DND-41 (cell line): ENCODE data around the gene NEMF.
"Not testable (repeated sequence)": the region's sequence is repeated elsewhere in the genome, so short reads cannot be mapped to it uniquely, and the experiment has no call there.

ENCODE experiments used
- ATAC-seq: fragments of 200-7000 bp; cut with Tn5 transposase; 3 replicates; pipeline ENCODE4 v1.9.1; 2021; ENCODE audit warnings: low read depth; ENCODE audit not compliant: insufficient read depth
- DNase-seq: peaks from one replicate; pipeline ENCODE4 v3.0.0-alpha.2; 2020
- H2AFZ ChIP-seq: 2 replicates; pipeline ENCODE4 v1.6.0; 2012; ENCODE audit warnings: low read depth, low read length
- H3K27ac ChIP-seq: 2 replicates; pipeline ENCODE4 v1.5.1; 2012; ENCODE audit warnings: low read length, inconsistent platforms
- H3K27me3 ChIP-seq: fragments of 200-600 bp; sonication (generic); 2 replicates; pipeline ENCODE4 v1.6.0; 2012; ENCODE audit warnings: low read length, mild to moderate bottlenecking, inconsistent platforms; ENCODE audit not compliant: insufficient read depth, poor library complexity
- H3K36me3 ChIP-seq: 2 replicates; pipeline ENCODE4 v1.5.1; 2012; ENCODE audit warnings: low read length, inconsistent platforms; ENCODE audit not compliant: insufficient read depth
- H3K4me1 ChIP-seq: 2 replicates; pipeline ENCODE4 v1.5.1; 2012; ENCODE audit warnings: mild to moderate bottlenecking, low read length; ENCODE audit not compliant: insufficient read depth
- H3K4me2 ChIP-seq: 2 replicates; pipeline ENCODE4 v1.6.0; 2012; ENCODE audit warnings: mild to moderate bottlenecking, moderate library complexity, low read length, inconsistent platforms; ENCODE audit not compliant: insufficient read depth
- H3K4me3 ChIP-seq, 2 experiments: fragments of 200-600 bp in 1 of 2; shearing (Covaris generic) in 1 of 2; 2 replicates each; pipeline ENCODE4 v1.5.1; 2012 to 2016; ENCODE audit warnings: inconsistent platforms in 2 of 2, low read length in 2 of 2, mild to moderate bottlenecking in 2 of 2, low read depth in 1 of 2, moderate library complexity in 1 of 2
- H3K79me2 ChIP-seq: 2 replicates; pipeline ENCODE4 v1.6.0; 2012; ENCODE audit warnings: low read length, inconsistent platforms; ENCODE audit not compliant: insufficient read depth
- H3K9ac ChIP-seq: 2 replicates; pipeline ENCODE4 v1.6.0; 2012; ENCODE audit warnings: low read depth, mild to moderate bottlenecking, inconsistent platforms, low read length, moderate library complexity
- H3K9me3 ChIP-seq: 2 replicates; pipeline ENCODE4 v1.5.1; 2012; ENCODE audit warnings: low read length, moderate library complexity, mild to moderate bottlenecking, inconsistent platforms; ENCODE audit not compliant: insufficient read depth, severe bottlenecking
- H4K20me1 ChIP-seq: 2 replicates; pipeline ENCODE4 v1.6.0; 2012; ENCODE audit warnings: low read length; ENCODE audit not compliant: insufficient read depth
- CTCF ChIP-seq: IDR thresholded peaks from 2 replicates; pipeline ENCODE4 v1.5.1; 2012; ENCODE audit warnings: borderline replicate concordance, low read length, moderate library complexity, mild to moderate bottlenecking; ENCODE audit not compliant: poor library complexity, severe bottlenecking; ENCODE audit errors: extremely low read depth
- EZH2 ChIP-seq: IDR thresholded peaks from 3 replicates; pipeline ENCODE4 v1.6.1; 2012; ENCODE audit warnings: borderline replicate concordance, low read depth, mild to moderate bottlenecking, moderate library complexity, low read length, inconsistent platforms; ENCODE audit not compliant: severe bottlenecking

NEMF gene

DNA sequence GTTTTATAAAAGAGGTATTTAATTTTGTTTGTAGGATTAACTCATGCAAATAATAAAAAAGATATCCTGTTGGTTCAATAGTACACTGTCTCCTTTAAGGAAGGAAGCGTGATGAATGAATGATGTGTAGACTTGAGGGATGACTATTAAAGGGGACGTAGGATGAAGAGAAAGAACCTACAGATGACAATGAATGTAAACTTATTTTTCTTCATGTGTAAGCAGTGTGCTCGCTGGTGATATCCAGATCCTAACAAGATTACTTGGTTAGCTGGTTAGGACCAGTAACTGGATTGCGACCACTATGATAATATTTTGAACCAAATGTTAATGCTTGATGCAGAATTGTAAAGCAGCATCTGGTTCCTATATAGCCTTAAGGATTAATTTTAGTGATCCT lies 42.9 kb upstream of the NEMF start:
- Histone ChIP-seq H2AFZ (no peak overlapping the region), H3K27ac (peak overlapping the region; percentile 19; the same call in 1 of the 2 replicates), H3K9me3 (no peaks in the 10 kb centered on the region), H3K27me3 (no peaks in the 10 kb centered on the region), H3K36me3 (peaks cover 37% of the 10 kb centered on the region), H4K20me1 (peaks cover 44% of the 10 kb centered on the region), H3K4me1 (peaks cover 53% of the 10 kb centered on the region), H3K79me2 (peaks cover 74% of the 10 kb centered on the region), H3K4me3 (peak overlapping the region; percentile 86 to 98; a peak in 3 of 4 replicates), H3K4me2 (peak overlapping the region; percentile 90), H3K9ac (peak overlapping the region; percentile 100)
- DNase-seq, result no peak
- TF ChIP-seq EZH2, result no peak
- no peak for TF ChIP-seq CTCF
- no peak for ATAC-seq

GRCh38 chr14:49894214-49895107 lies 41.9 kb upstream of the NEMF start:
- peak overlapping the region; percentile 100 for H3K9ac ChIP-seq
- H3K27ac ChIP-seq, result peak overlapping the region; percentile 100
- peaks cover 37% of the 10 kb centered on the region for H3K36me3 ChIP-seq
- peaks cover 53% of the 10 kb centered on the region for H3K4me1 ChIP-seq
- not testable (repeated sequence) for H3K27me3 ChIP-seq, H3K9me3 ChIP-seq, DNase-seq, ATAC-seq, H2AFZ ChIP-seq
- H3K4me2 ChIP-seq, result peak overlapping the region; percentile 90
- H3K79me2 ChIP-seq, result peaks cover 74% of the 10 kb centered on the region
- H4K20me1 ChIP-seq, result peaks cover 44% of the 10 kb centered on the region
- H3K4me3 ChIP-seq, result peak overlapping the region; percentile 86 to 98

DNA sequence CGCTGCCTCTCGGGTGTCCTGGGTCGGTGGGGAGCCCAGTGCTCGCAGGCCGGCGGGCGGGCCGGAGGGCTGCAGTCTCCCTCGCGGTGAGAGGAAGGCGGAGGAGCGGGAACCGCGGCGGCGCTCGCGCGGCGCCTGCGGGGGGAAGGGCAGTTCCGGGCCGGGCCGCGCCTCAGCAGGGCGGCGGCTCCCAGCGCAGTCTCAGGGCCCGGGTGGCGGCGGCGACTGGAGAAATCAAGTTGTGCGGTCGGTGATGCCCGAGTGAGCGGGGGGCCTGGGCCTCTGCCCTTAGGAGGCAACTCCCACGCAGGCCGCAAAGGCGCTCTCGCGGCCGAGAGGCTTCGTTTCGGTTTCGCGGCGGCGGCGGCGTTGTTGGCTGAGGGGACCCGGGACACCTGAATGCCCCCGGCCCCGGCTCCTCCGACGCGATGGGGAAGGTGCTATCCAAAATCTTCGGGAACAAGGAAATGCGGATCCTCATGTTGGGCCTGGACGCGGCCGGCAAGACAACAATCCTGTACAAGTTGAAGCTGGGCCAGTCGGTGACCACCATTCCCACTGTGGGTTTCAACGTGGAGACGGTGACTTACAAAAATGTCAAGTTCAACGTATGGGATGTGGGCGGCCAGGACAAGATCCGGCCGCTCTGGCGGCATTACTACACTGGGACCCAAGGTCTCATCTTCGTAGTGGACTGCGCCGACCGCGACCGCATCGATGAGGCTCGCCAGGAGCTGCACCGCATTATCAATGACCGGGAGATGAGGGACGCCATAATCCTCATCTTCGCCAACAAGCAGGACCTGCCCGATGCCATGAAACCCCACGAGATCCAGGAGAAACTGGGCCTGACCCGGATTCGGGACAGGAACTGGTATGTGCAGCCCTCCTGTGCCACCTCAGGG lies 41.0 kb upstream of the NEMF start:
- Histone ChIP-seq H3K4me3 (peak overlapping the region; percentile 86 to 98), H3K27me3 (no peaks in the 10 kb centered on the region), H2AFZ (peak overlapping the region; percentile 84), H3K4me2 (peak overlapping the region; percentile 90), H4K20me1 (peaks cover 43% of the 10 kb centered on the region), H3K4me1 (peaks cover 53% of the 10 kb centered on the region), H3K9ac (peak overlapping the region; percentile 100), H3K27ac (peak overlapping the region; percentile 100), H3K9me3 (no peaks in the 10 kb centered on the region), H3K36me3 (peaks cover 37% of the 10 kb centered on the region), H3K79me2 (peaks cover 70% of the 10 kb centered on the region)
- DNase-seq (peak; percentile 65), ATAC-seq (peak; percentile 57)
- TF ChIP-seq CTCF (peak; percentile 2), EZH2 (no peak)
